Measurements from ENCODE around the gene TMEM131L.

TMEM131L gene

DNA sequence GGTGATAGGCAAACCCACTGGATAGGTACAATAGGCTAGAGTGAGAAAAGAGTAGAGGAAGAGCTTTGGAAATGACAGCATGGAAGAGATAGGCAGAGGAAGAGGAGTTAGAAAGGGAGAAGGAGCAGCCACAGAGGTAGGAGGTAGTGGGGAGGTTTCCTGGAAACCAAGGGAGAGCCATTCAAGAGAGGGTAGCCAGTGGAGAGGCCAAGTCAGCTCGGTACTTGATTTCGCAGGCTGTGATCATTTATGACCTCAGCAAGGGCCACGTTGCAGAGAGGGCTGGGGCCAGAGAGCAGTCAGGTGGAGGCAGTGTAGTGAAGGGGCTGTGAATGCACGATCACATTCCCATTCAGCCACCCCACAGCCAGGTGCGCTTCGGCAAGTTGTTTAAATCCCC lies 76.0 kb downstream of the TMEM131L start:
- no peak overlapping the region for H3K27ac ChIP-seq (ENCODE audit: low read length)
- no peak overlapping the region for H2AFZ ChIP-seq (ENCODE audit: low read length)
- TF ChIP-seq EZH2 (optimal IDR thresholded peaks at IDR 0.05; ENCODE audit: low read depth, low read length) (no peak), CTCF (IDR thresholded peaks at IDR 0.05; ENCODE audit: low read length) (no peak), EZH2phosphoT487 (IDR thresholded peaks at IDR 0.05; ENCODE audit: low read length) (no peak)
- H3F3A ChIP-seq (ENCODE audit: insufficient read depth, low read length) = no peaks in the 10 kb centered on the region
- no peak overlapping the region for H3K4me3 ChIP-seq (ENCODE audit: low read length)
- H3K4me2 ChIP-seq (ENCODE audit: low read depth, low read length) = no peak overlapping the region
- H3K9me2 ChIP-seq (replicated peaks; ENCODE audit: insufficient read depth, low read length) = no peaks in the 10 kb centered on the region
- H3K9ac ChIP-seq (ENCODE audit: low read length) = no peak overlapping the region
- no peaks in the 10 kb centered on the region for H3K27me3 ChIP-seq (replicated peaks; ENCODE audit: insufficient read depth, low read length)
- no peaks in the 10 kb centered on the region for H3K36me3 ChIP-seq (replicated peaks; ENCODE audit: insufficient read depth, low read length)
- no peaks in the 10 kb centered on the region for H3K79me2 ChIP-seq (ENCODE audit: low read length)
- H3K4me1 ChIP-seq (ENCODE audit: low read length) = no peaks in the 10 kb centered on the region
- H3K9me3 ChIP-seq (replicated peaks; ENCODE audit: insufficient read depth, low read length) = no peaks in the 10 kb centered on the region
- H4K20me1 ChIP-seq (ENCODE audit: insufficient read depth, low read length) = no peaks in the 10 kb centered on the region
- no peak for DNase-seq

DNA sequence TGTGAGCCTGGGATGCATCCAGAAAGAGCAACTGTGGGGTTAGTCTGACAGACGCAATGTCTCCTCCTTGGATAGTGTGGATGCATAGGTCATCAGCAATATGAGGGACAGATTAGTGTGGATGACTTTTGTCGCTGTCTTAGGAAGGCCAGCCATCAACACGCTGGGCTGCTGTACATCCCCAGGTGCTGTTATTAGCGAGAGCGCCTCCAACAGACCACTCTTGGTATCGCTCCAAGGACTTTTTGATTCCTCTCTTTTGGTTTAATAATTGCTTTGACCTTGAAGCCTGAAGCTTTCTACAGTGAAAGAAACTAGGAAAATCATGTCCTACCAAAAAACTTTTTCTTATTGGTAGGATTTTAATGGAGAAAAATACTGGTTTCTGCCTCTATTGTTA lies 76.7 kb downstream of the TMEM131L start:
- Histone ChIP-seq H3K79me2 (ENCODE audit: low read length) (no peaks in the 10 kb centered on the region), H3K9me2 (replicated peaks; ENCODE audit: insufficient read depth, low read length) (no peaks in the 10 kb centered on the region)

GRCh38 chr4:153543351-153543750 lies 77.2 kb downstream of the TMEM131L start:
- Histone ChIP-seq H3K4me3 (ENCODE audit: low read length) (no peak overlapping the region), H3K79me2 (ENCODE audit: low read length) (no peaks in the 10 kb centered on the region), H3F3A (ENCODE audit: insufficient read depth, low read length) (no peaks in the 10 kb centered on the region), H3K4me1 (ENCODE audit: low read length) (no peaks in the 10 kb centered on the region), H4K20me1 (ENCODE audit: insufficient read depth, low read length) (no peaks in the 10 kb centered on the region), H3K27ac (ENCODE audit: low read length) (no peak overlapping the region), H3K9ac (ENCODE audit: low read length) (no peak overlapping the region), H3K27me3 (replicated peaks; ENCODE audit: insufficient read depth, low read length) (no peaks in the 10 kb centered on the region), H3K9me3 (replicated peaks; ENCODE audit: insufficient read depth, low read length) (no peaks in the 10 kb centered on the region), H3K4me2 (ENCODE audit: low read depth, low read length) (no peak overlapping the region), H3K36me3 (replicated peaks; ENCODE audit: insufficient read depth, low read length) (no peaks in the 10 kb centered on the region), H2AFZ (ENCODE audit: low read length) (no peak overlapping the region), H3K9me2 (replicated peaks; ENCODE audit: insufficient read depth, low read length) (no peaks in the 10 kb centered on the region)
- no peak for DNase-seq
- TF ChIP-seq EZH2phosphoT487 (IDR thresholded peaks at IDR 0.05; ENCODE audit: low read length) = no peak
- no peak for TF ChIP-seq EZH2 (optimal IDR thresholded peaks at IDR 0.05; ENCODE audit: low read depth, low read length)
- no peak for TF ChIP-seq CTCF (IDR thresholded peaks at IDR 0.05; ENCODE audit: low read length)

More for the DNA sequence above, 76.7 kb downstream of the TMEM131L start:
- no peaks in the 10 kb centered on the region for H3K9me3 ChIP-seq (replicated peaks; ENCODE audit: insufficient read depth, low read length)
- H3K9ac ChIP-seq (ENCODE audit: low read length) = no peak overlapping the region
- H3K4me3 ChIP-seq (ENCODE audit: low read length) = no peak overlapping the region
- no peaks in the 10 kb centered on the region for H4K20me1 ChIP-seq (ENCODE audit: insufficient read depth, low read length)
- no peak overlapping the region for H3K4me2 ChIP-seq (ENCODE audit: low read depth, low read length)
- no peaks in the 10 kb centered on the region for H3K36me3 ChIP-seq (replicated peaks; ENCODE audit: insufficient read depth, low read length)
- H3F3A ChIP-seq (ENCODE audit: insufficient read depth, low read length) = no peaks in the 10 kb centered on the region
- H3K27ac ChIP-seq (ENCODE audit: low read length) = no peak overlapping the region
- TF ChIP-seq EZH2 (optimal IDR thresholded peaks at IDR 0.05; ENCODE audit: low read depth, low read length) (no peak), CTCF (IDR thresholded peaks at IDR 0.05; ENCODE audit: low read length) (peak; percentile 11; the same call in 1 of the 2 replicates)
- H3K27me3 ChIP-seq (replicated peaks; ENCODE audit: insufficient read depth, low read length) = no peaks in the 10 kb centered on the region
- DNase-seq = no peak
- H2AFZ ChIP-seq (ENCODE audit: low read length) = no peak overlapping the region
- H3K4me1 ChIP-seq (ENCODE audit: low read length) = no peaks in the 10 kb centered on the region
